ENCODE data around the gene DNAJB5.
A peak's percentile ranks its signal among the peaks of the same experiment; 100 is the strongest.

DNAJB5 gene

DNA sequence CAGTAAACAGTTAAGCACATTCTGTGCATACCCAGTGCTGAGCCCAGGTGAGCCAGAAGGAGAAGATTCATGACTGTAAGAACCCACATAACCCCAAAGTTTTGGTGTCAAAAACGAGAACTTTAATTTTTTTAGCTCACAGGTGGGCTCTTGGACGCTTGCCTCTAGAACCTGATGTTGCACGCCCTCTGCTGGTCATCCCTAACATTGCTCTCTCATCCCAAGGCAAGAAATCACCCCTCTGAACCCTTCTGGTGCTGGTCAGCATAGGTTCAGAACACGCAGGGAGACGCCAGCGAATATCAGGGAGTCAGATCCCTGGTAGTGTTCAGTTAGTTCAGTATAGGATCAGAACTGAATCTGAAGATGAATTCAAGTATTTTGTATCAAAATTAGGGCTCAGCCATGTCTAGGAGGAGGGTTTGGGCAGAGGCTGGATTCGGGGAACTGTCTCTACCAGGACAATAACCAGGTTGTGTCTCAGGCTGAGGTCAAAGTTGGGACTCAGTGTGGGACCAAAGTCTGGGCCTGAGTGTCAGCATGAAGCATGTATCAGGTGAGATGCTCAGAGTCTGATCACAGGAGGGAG is 4.1 kb upstream of the DNAJB5 start:
- peak; percentile 68 to 76 (median 70) for DNase-seq

DNA sequence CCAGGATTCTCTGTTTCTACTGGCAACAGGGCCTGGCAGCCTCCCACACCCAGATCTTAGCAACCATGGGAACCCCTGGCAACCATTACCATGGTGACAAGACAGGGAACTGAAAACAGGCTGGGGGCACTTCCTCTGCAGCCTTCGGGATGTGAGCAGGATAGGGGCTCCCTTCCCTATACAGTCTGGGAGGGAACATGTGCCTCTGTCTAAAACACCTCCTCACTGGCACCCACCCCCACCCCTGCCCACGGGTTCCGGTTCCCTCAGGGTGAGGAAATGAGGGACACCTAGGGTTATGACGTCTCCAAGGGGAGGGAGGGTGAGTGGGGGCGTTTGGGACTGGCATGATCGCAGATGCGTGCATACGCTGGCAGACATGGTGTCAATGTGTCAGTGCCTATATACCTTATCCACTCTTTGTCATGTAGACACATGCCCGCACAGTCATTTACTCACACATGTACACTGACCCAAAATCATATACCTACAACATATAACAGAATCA is 3.0 kb upstream of the DNAJB5 start:
- peak; percentile 91 to 94 (median 91) for DNase-seq

DNA sequence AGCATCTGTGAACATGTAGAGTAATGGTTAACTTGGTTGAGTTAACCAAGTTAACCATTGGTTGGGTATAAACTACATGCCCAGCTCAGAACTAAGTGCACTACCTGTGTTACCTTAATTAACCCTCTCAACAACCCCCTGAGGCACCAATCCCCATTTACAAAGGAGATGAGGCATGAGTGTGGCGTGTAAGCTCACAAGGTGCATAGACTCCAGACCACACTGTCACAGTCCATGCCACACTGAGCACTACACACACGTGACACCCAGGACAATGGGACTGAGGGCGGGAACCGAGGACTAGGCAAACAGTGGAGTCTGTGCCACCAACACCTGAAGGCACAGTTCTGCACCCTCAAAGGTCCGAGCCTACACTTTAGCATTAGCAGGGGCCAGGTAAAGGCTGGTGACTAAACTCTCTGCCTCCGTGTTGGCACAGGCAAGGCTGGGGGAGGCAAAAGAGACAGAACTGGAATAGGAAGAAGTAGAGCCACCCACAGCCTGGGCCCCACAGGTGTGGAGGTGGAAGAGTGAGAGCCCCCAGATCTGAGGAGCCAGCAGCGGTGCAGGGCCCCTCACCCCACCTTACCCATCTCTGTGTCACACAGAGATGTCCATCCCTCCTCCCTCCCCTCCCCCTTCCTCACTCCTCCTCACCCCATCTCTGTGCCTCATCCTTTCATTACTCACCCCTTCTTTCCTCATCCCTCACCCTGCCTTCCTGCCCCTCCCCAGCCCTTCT is 2.2 kb upstream of the DNAJB5 start:
- peak; percentile 57 to 68 (median 63) for DNase-seq

DNA sequence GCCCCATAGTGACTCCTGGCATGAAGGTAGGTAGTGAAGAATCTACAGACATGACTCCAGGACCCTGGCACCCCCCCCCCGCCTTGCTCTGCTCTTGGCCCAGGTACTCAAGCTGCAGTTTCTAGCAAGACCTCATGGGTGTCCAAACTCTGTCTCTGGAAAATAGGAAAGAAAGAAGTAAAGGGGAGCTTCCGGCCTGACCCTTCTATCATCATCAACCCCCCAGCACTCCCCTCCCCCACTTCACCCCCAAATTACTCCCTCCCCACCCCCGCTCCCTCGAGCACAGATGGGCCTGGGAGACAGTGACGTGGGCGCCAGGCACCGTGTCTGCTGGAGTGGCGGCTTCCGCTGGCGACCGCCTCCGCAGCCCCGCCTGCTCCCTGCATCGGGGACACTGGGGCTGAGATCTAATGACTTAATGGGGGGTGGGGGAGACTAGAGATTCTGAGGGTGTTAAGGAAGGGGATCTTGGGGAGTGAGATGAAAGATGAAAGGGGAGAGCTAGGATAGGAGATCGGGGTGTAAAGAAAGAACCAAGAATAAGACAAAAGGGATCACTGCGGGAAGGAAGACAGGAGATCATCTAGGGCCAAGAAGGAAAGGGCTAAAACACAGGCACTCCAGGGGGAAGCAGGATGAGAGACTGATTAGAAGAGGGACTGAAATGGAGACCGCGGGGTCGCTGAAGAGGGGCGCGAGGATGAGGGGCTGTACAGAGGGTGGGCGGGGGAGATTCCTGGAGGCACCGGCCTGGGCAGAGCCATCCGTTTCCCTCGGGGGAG is 1.1 kb upstream of the DNAJB5 start:
- DNase-seq: peak; percentile 52 to 68 (median 52)

DNA sequence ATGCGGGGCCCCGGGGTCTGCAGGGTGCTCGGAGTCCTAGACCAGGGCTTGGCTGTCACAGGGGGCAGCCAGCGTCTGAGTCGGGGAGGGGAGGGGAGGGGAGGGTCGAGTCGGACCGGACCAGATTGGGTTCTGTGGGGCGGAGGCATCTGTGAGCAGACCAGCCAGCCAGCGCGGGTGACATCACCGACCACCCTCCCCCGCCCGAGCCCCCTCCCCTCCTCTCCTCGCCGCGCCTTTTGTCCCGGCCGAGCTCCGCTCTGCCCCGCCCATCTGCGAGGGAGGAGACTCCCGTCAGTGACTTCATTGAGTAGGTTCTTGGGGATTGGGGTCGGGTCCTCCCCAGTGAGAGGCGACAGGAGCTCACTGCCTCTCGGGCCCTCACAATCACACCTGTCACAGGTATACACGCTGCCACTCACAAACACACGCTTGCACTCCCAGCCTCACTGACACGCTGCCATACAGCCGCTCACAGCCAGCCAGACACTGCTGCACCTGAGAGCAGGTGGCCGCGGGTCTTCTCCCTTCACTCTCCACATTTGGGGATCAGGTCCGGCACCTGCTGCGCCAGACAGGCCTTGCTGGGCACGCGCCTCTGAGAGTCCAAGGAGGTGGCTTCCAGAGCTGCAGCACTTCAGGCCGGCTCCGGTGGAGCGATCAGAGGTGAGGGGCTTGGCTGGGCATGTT is 546 bp downstream of the DNAJB5 start:
- peak; percentile 75 to 84 (median 75) for DNase-seq

DNA sequence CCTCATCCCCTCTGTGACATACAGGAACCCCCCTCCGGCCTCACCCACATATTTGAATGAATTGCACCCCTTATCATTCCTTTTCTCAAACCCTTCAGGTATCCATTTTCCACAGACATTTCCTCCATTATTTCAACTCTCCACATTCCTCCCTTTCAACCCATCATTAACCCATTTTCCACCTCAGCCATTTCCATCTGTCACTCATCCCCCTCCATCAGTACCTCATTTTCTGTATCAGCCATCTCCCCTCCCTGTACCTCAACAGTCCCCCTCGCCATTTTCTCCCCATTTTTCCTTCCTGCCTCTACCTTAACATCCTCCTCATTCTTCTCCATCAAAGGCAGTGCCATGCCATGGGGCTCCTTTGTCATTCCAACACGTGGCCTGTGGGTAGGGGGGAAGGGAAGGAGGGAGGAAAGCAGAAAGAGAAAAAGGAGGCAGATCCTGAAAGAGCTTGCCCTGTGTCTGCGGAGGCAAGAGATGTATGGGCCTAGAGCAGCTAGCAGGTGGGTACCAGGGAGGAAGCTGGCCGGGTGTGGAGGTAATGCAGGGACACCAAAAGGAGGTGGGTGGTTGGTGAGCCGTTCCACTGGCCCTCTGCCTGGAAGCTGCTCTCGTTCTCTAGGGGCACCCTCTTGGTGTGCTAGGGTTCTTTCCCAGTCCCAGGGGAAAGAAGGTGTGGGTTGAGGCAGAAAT is 1.5 kb downstream of the DNAJB5 start:
- no peak for DNase-seq

DNA sequence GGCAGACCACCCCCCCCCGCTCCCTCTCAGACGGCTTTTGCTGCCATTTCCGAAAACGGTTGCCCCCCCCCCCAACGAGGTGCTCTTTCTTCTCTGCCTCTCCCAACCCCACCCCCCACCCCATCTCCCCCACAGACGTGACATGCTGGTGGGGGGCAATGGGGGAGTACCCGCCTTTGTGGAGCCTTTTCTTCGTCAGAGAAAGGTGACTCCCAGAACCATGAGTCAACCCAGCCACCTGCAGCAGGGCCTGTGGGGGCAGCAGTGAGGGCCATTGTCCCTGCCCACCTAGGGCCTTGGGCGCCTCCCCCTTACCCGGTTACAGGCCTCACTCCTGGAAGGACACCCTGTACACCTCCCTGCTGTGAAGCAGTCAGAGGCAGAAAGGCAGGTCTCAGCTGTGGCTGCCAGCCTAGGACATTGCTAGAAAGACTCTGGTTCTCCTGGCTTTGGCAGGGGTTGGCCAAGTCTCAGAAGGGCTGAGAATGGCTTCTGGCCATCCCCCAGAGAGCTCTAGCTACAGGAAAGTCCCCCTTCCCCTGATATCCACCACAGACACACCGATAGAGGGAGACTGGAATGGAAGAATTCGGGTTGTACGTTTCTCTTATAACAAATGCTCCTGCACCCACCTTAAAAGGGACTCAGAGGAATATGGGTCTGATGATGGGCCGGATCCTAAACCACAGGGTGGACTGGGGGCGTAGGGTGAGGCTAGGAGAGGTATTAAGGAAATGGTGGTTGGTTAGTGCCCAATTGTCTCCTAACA is 2.2 kb downstream of the DNAJB5 start:
- peak in 1 of 3 donors; percentile 14 for DNase-seq

DNA sequence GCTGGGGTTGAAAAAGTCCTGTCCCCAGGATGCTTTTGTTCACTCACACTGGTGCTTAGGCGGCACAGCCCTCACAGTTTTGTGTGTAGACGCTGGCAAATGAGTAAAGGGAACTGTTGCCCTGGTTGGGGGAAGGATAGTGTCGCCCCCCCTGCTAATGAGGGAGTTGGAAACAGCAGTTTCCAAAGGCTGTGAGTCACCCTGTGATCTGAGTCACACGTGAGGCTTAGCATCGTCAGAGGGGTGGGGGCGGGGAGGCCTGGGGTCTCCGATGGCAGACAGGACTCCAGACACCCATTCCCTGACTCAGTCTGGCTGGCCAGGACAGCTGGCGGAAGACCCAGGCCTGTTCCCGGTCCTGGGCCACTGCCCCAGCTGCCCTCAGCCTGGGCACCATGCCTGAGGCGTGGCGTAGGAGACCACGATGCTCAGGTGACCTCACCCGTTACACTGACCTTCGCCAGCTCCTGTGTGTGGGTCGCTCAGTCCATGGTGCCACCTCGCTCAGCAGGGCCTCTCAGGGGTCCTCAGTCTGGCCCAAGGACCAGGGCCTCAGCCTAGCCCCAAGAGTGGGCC is 2.9 kb downstream of the DNAJB5 start:
- peak; percentile 93 to 97 (median 95) for DNase-seq

DNA sequence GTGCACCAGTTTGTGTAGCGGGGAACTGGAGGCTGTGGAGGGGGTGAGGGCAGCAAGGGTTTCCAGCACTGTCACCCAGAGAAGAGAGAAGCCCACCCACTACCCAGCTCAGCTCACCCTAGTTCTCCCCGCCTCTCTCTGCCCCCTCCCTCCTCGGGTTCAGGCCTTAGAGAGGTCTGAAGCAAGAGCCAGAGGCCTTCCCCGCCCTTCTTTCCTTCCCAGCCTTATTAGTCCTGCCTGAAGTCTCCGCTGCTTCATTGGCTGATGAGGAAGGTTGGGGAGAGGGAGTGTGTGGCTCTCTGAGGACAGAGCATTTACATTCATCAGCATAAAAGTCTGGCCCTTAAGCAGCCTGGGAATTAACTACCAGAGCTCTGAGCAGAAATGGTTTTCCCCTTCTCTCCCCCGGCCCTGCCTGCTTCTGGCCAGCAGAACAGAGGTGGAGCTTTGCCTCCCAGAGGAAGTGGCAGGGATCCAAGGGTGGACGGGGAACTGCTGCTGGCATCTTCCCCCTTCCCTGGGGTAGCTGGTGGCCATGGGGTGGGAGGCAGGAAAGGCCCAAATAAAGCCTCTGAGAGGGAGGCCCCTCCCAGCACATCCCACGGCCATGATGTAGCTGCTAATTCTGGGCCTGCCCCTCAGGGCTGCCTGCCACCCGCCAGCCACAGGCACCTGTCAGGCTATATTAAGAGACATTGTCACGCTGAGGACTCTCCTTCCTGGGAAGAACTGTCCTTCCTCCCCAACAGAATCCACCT is 4.1 kb downstream of the DNAJB5 start:
- peak; percentile 95 to 98 (median 97) for DNase-seq

DNA sequence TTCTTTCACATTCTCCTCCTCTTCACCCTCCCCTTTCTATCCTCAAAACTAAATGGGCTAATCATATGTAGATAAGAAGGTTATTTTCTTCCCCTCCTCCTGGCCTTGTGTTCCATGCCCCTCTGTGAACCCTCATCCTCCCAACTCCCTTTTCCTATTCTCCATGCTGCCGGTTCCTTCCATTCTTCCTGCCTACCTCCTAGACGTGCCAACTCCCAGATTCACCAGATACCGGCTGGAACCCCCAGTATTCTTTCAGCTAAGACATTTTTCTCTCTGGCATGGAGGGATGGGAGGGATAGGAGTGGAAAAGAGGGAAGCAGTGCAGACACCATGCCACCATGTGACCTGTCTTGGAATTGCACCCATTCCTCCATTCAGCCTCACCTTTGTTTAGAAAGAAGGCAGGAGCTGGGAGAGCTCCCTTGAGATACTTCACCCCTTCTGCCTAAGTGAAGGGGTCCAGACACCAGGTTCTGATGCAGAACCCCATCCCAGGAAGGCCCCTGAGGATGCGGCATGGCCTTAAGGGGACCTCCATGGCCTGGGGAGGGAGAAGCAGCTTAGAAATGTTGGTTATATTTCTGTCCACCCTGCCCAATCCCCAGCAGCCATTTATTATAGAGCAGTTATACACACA is 4.8 kb downstream of the DNAJB5 start:
- no peak for DNase-seq

DNA sequence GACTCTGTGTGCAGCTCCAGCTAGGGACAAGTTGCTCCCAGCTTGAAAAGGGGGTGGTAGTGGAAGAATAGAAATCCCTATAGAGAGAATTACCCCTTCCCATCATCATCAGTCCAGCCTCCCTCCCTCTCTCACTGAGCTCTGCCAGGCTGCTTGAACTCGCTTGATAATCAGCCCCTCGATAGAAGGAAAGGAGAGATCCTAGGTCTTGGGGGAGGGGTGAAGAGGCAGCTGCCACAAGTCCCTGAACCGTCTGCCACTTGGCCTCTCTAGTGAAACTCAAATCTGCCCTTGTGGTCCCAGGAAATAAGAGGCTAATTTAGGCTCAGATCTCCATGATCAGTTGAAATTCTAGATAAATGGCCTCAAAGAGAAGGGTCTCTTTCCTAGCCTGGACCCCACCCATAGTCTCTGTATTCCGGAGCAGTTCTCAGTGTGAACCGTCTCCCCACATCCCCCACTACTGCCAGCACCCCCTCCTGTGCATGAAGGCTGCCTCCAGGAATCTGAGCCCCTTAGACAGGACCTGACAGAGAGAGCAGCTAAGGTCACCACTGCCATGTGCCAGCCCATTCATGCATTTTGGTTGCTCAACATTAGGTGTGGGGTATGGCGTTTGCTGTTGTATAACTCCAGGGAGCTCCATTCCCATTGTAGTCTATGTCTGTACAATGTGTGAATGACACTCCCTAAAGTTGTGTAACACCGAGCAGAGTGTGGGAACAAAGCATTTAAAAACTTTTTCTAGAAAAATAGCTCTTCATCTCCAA is 5.5 kb downstream of the DNAJB5 start:
- peak in 1 of 3 donors; percentile 33 for DNase-seq

DNA sequence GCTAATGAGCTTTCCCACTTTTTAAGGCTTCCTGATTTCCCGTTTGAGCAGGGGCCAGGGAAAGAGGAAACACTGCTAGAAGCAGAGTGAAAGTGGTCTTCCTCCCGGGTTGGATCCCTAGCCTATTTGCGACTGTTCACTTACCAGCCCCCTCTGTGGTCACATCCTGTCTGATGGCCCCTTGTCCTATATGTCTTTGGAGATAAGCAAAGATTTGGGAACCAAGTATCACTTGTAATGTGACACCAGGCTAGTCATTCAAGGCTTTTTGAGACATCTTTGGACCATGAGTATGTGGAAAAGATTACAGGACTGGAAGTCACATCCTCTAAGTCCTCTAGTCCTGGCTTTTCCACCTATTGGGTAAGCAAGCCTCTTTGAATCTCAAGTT is 6.1 kb downstream of the DNAJB5 start:
- DNase-seq: no peak

DNA sequence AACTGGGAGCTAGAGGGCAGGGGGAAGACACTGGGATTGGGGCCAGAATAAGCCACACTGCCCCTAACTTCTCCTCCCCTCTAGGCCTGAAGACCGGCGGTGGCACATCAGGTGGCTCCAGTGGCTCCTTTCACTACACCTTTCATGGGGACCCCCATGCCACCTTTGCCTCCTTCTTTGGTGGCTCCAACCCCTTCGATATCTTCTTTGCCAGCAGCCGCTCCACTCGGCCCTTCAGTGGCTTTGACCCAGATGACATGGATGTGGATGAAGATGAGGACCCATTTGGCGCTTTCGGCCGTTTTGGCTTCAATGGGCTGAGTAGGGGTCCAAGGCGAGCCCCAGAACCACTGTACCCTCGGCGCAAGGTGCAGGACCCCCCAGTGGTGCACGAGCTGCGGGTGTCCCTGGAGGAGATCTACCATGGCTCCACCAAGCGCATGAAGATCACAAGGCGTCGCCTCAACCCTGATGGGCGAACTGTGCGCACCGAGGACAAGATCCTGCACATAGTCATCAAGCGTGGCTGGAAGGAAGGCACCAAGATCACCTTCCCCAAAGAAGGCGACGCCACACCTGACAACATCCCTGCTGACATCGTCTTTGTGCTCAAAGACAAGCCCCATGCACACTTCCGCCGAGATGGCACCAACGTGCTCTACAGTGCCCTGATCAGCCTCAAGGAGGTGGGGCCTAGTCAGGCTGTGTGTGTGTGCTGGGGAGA is 6.8 kb downstream of the DNAJB5 start:
- DNase-seq: no peak

DNA sequence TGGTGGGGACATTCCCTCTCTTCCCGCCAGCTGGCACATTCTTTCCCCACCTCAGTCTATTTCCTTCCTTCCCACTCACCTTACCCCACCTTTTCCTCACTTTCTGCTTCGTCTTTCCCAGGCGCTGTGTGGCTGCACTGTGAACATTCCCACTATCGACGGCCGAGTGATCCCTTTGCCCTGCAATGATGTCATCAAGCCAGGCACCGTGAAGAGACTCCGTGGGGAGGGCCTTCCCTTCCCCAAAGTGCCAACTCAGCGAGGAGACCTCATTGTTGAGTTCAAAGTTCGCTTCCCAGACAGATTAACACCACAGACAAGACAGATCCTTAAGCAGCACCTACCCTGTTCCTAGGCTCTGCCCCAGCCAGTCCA is 7.3 kb downstream of the DNAJB5 start:
- no peak for DNase-seq

DNA sequence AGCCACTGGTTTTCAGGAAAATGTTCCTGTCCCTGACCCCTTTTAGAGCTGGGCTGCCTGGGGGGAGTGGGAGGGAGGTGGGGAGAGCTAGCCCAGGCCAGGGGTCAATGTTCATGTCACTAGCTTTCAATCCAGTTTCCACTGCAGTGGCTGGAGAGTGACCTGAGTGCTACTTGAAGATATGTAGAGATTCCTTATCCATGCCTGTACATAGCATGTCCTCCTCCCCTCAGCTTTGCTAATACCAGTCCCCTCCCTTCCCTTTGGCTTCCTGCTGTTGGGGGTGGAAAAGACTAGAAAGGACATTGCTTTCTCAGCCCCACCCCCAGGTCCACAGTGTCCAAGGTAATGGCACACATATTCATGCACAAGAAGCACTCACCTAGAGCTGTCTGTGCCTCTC is 7.8 kb downstream of the DNAJB5 start:
- DNase-seq: no peak

DNA sequence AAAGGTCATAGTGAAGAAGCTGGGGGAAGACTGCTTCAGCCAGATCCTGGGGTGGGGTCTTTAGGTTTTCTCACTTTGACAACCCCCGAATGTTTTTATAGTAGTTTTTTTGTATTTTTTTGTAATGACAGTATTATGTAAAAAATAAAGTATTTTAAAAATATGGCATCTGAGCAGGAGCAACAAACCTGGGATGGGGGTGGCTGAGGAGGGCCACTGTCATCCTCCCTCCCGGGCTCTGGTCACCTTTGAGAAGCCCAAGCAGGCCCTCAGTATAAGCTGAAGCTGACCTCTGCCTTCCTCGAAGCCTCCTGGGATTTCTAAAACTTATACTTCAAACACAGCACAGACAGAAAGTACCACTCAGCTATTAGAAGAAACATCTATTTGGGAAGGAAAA is 8.7 kb downstream of the DNAJB5 start:
- DNase-seq: no peak

DNA sequence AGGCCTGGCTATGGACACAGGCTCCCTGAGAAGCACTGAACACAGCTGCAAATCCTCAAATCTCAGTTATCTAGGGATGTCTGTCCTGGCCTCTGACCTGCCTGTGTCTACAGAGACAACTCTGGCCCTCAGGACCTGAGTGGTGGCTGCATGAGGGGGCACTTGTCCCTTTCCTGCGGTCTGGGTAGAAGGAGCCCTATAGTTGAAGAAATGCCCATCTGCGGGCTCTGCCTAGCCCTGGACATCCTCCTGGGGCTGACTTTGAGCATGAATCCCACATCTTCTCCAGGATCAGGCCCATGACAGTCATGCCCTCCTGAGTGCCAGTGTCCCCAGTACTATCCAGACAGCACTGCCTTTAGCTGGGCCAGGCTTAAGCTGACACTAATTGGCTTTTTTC is 10.0 kb downstream of the DNAJB5 start:
- no peak for DNase-seq

DNA sequence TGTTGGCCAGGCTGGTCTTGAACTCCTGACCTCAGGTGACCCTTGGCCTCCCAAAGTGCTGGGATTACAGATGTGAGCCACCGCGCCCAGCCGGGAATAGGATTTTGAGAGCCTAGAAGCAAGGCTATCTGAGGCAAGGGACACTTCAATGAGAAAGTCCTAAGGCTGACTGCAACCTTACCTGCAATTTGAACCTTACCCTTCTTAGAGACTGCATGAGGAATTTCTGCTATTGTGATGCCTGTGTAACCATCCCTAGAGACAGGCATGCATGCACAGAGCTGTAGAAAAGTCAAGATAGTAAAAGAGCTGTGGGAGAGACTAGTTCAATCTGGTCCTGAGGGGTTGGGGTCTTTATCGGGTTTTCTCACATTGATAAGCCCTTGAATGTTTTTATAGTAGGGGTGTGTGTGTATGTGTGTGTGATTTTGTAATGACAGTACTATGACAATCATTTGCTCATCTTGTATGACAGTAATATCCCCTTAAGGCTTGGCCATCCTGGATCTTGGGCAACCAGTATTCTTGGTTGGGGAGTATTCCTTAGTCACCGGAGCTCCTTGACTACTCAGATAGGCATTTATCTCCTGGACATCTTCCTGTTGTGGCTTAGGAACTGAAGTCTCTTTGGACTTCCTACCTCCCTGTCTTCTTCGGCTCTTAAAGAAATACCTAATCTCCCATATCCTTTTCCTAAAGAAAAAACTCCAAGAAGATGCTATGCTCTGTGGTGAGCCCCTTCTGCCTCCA is 11.2 kb downstream of the DNAJB5 start:
- DNase-seq: no peak
